NOMO-1 treated with DMSO at 0.1 percent for 48 hours (cell line): ENCODE results near the gene GLYR1.

Source experiments
- DNase-seq: peaks from one replicate; lab custom pipeline; 2025; ENCODE audit not compliant: unreplicated experiment; lab: John Stamatoyannopoulos, UW

The GLYR1 gene

DNA sequence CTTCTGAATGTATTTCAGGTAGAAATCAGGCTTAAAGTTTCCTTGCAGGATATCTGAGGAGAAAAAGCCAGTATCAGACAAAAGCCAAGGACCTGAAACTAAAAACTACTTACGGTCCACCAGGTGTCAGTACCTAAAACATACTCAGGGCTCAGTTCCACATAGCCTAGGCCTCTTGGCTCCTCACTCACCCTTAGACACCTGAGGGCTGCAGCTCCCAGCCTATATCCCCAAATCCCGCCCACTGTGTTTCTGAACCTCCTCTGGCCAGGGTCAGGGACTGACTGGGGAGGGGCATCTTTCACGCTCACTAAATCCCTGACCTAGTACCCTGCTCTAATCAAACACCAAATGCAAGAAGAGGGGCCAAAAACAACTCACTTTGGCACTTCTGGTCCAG is 35.8 kb downstream of the GLYR1 start:
- no peak for DNase-seq

- DNase-seq: no peak
Observed at GRCh38 chr16:4806280-4806679, 40.8 kb downstream of the GLYR1 start.

- DNase-seq: no peak
Observed at GRCh38 chr16:4805231-4805630, 41.9 kb downstream of the GLYR1 start.

DNA sequence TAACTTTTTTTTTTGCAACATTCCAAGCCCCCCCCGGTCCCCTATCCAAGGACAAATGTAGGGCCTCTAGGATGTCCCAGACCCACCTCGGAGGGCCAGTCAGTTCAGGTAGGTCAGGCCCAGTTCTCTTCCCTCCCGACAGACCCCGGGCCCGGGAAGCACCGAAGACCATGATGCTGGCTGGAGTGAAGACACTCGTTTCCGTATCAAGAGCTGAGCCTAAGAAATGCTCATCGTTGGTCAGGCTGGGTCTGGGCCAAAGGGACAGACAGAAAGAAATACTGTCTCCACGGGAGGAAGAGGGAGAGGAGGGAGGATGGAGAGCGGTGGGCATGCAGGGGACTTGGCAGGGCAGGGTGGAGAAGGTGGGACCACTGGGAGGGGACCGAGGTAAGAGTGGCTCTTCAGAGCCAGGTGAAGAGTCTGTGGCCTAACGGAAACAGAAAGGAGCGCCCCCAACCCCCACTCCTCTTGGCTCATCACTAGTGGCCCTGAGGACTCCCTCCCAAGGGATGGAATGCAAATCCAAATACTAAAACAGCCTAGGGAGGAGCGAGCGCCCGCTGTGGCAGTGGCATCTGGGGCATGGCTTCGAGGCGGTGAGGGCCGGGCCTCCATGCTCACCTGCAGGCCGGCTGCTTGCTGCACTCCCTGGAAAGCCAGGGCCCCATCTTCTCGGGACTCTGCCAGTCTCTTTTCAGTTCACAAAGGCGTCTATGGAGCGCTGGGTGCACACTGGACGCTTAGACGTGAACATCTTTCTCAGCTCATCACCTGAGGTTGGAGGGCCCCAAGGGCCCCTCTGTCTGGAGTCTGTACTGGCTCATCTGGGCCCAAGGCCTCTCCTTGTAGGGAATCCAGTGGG is 43.0 kb downstream of the GLYR1 start:
- DNase-seq: no peak

DNA sequence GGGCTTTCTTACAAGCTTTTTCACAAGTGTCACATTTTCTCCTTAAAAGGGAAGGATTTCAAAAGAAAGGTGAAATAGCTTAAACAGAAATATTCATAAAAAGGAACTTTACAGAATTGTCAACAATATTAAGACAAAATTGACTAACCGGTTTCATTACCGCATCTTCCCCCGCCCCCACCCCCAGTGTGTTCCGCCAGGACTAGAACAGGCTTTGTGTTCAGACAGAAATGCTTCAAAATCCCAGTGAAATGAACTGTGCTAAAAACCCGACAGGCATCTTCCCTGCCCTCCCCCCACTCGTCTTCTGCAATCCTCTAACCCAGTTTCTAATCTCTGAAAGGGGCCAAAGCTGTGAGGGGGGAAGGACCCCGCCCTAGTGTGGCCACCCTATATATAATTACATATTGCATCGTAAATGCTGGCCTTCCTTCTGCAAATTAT is 43.7 kb downstream of the GLYR1 start:
- peak; percentile 37 for DNase-seq

- peak; percentile 91 for DNase-seq
Observed at GRCh38 chr16:4802659-4803287, 44.3 kb downstream of the GLYR1 start.

DNA sequence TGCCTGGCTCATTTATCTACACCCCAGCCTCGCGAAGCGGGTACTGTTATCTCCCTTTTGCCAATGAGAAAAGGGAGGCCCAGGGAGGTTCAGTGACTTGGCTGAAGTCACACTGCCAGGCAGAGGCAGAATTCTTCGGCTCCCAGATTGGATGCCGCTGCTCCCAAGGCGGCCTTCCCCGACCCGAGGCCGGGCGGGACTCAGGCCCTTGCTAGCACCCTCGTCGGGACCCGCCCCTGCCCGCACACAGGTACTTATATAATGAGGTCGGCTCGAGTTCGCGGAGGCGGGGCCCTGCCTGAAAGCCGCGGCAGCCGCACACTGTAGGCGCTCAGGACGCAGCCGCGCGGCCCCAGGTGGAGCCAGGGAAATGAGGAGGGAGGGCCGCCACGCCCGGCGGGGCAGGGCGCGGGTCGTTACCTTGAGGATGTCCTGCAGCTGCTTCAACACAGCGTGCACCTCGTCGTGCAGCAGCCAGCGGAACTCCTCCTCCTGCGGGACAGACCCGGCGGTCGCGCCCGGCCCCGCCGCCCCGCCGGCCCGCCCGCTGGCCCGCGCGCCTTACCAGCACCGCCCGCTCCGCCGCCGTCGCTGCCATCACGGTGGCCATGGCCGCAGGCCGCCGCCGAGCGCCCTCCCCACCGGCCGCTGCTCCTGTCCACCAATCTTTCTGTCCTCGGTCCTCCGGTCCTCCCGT is 45.0 kb downstream of the GLYR1 start, which contains the start of gene ROGDI:
Gene ROGDI, minus strand, starts transcription at position 672 of the 697 bp plus-strand sequence. Its CDS starts 62 bp downstream, at position 610.
- DNase-seq: peak; percentile 56

GRCh38 chr16:4801051-4801961 is 45.8 kb downstream of the GLYR1 start:
- no peak for DNase-seq

GRCh38 chr16:4800290-4801041 is 46.6 kb downstream of the GLYR1 start:
- DNase-seq: peak; percentile 78

GRCh38 chr16:4799171-4799855 is 47.8 kb downstream of the GLYR1 start:
- DNase-seq: no peak

GRCh38 chr16:4798456-4798855 is 48.6 kb downstream of the GLYR1 start:
- DNase-seq: no peak

DNA sequence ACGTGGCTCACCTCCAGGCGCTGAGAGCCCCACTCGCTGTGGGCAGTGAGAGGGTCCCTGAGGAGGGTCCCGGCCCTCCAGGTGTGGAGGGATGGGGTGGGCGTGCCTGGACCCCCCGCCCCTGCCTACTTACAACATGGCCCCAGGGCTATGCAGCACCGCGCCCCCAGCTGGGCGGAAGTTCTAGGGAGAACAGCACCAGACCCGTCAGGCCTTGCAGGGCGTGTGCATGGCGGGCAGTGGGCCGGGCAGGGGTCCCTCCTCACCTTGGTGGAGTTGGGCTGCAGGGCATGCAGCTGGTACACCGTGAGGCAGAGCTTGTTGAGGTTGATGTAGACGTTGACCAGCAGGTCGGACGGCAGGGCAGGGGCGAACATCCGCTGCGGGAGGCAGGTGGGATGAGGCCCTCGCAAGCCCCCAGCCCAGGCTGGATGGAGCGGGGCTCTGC is 49.3 kb downstream of the GLYR1 start:
- no peak for DNase-seq

DNA sequence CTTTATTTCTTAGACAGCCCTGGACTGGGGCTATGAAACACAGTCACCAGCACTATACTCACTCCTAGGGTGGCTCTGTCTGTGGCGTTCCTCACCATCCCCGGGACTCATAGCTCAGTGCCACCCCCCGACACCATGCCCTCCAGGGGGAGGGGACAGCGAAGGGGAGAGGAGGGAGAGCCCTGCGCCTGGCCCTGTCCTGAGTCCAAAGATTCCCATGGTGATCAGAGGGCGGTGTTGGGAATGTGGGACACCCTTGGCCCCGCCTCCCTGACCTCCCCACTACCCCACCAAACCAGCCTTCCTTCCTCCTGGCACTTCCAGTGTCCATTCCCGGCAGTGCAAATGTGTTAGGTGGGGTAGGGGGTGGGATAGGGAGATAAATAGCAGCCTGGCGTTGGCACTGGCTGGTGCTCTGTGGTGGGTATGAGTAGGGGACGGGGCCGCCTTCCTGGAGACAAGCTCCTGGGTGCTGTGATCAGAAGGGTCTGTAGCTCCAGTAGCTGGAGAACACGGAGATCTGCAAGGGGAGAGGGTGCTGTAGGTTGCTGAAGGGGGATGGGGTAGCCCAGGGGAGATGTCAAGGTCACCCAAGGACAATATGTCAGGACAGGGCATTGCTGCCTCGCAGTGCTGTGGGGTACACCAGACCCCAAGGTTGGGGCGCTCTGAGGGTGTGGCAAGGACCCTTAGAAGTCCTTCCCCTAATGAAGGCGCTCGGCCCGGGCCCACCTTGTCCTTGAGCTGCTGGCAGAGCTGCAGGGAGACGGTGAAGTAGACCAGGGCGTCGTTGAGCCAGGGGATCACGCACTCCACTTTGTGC is 49.9 kb downstream of the GLYR1 start:
- DNase-seq: no peak

GRCh38 chr16:4795828-4796572 is 51.1 kb downstream of the GLYR1 start:
- no peak for DNase-seq

GRCh38 chr16:4795181-4795827 is 51.8 kb downstream of the GLYR1 start, which contains the start of gene SMIM22:
SMIM22 (plus strand) TSS chr16:4795369; CDS start chr16:4795735, 366 bp downstream.
- no peak for DNase-seq

- no peak for DNase-seq
Observed at GRCh38 chr16:4792951-4793513, 54.1 kb downstream of the GLYR1 start.

DNA sequence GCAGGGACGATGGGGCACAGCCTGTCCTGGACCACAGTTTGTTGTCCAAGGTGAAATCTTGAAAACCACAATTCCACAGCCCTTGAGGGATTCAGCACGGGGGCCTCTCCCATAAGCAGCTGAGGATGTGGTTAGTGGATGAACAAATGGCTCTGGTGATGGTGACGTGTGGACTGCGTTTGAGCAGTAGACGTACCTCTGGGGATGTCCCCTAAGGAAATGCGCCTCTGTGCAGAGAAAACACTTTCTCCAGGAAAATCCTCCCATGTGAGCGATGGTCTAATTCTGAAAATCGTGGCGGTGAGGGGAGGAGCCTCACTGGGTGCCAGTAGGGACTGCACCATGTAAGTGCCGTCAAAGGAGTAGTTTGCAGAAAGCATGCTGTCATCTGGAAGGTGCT is 56.2 kb downstream of the GLYR1 start:
- DNase-seq: no peak
